Kidney (tissue), 14 donors: Measurements from ENCODE around the gene INO80. TPM values are rescaled to one million over a fixed set of nuclear protein-coding genes. Genes with fewer than 3 reads are reported as not detected.

Experiments
- DNase-seq, 5 donors: peaks; one replicate each; pipeline ENCODE4 v3.0.0-alpha.2; 2013 to 2020
- FAIRE-seq: peaks from 2 replicates; lab custom pipeline; 2012; peaks lifted over from hg19 to GRCh38; lab: Jason Lieb, UNC
- H3K27ac ChIP-seq, 2 donors: one replicate each; pipeline ENCODE4 v1.7.0; 2013; ENCODE audit warnings: low read depth in 2 of 2, low read length in 2 of 2, inconsistent platforms in 1 of 2
- H3K27me3 ChIP-seq: one replicate; pipeline ENCODE4 v1.7.1; 2013; ENCODE audit warnings: low read length, inconsistent platforms; ENCODE audit not compliant: control insufficient read depth, insufficient read depth
- H3K36me3 ChIP-seq, 3 donors: one replicate each; pipeline versions ENCODE4 v1.7.0 to v1.7.1; 2013; ENCODE audit warnings: low read length in 3 of 3, control low read depth in 1 of 3, inconsistent platforms in 1 of 3; ENCODE audit not compliant: insufficient read depth in 3 of 3, control insufficient read depth in 2 of 3
- H3K4me1 ChIP-seq, 3 donors: one replicate each; pipeline versions ENCODE4 v1.7.0 to v1.7.1; 2013; ENCODE audit warnings: low read length in 3 of 3, inconsistent platforms in 1 of 3, low read depth in 1 of 3; ENCODE audit not compliant: control insufficient read depth in 2 of 3, insufficient read depth in 2 of 3
- H3K4me3 ChIP-seq, 3 donors: one replicate each; pipeline versions ENCODE4 v1.7.0 to v1.8.1; 2013; ENCODE audit warnings: low read length in 3 of 3, control low read depth in 1 of 3, inconsistent platforms in 1 of 3
- H3K9ac ChIP-seq, 3 donors: one replicate each; pipeline versions ENCODE4 v1.7.0 to v1.7.1; 2013; ENCODE audit warnings: low read length in 3 of 3, control low read depth in 1 of 3, inconsistent platforms in 1 of 3
- H3K9me3 ChIP-seq, 3 donors: one replicate each; pipeline versions ENCODE4 v1.7.0 to v1.7.1; 2013; ENCODE audit warnings: low read length in 3 of 3, control low read depth in 1 of 3, inconsistent platforms in 1 of 3; ENCODE audit not compliant: control insufficient read depth in 2 of 3, insufficient read depth in 1 of 3
- CTCF ChIP-seq: IDR thresholded peaks from 3 replicates; pipeline ENCODE4 v1.5.1; 2012; ENCODE audit warnings: mild to moderate bottlenecking, moderate library complexity, borderline replicate concordance; ENCODE audit not compliant: insufficient read depth; ENCODE audit errors: extremely low read depth
- intact Hi-C: fragments of 100-400 bp; cut with DNase I; formaldehyde crosslinking; loops from one replicate; pipeline ENCODE4 v1.11.1; 2022
- polyA plus RNA-seq: library from polyadenylated mRNA; stranded (reverse); fragments of 350-450 nt; fragmentation: Illumina TruSeq; extraction: RNeasy Lipid Tissue Mini Kit (QIAGEN cat#74804); gene quantifications from one replicate; pipeline ENCODE4 v1.2.3, GENCODE V29; 2014; ENCODE audit warnings: low read depth, low replicate concordance; ENCODE audit not compliant: insufficient read depth
- total RNA-seq: library from RNA; stranded (reverse); fragmentation: NEBNext Ultra II Directional; extraction: Animal tissue kit (Norgen Biotek cat#: 25700); gene quantifications from one replicate; pipeline ENCODE4 v1.2.1, GENCODE V29; 2021
- donor health status: control.
- donor health status: control.
- donor health status: control.
- donor health status: control.
- donor health status: control.
- donor health status: DM: yes; HTN: yes; CAD: no.
- donor health status: Normal renal cell carcinoma (clear cell type).

Gene INO80
- total and polyA plus RNA-seq, 2 donors from 2014 or later: 6.0 to 27.3 TPM

DNA sequence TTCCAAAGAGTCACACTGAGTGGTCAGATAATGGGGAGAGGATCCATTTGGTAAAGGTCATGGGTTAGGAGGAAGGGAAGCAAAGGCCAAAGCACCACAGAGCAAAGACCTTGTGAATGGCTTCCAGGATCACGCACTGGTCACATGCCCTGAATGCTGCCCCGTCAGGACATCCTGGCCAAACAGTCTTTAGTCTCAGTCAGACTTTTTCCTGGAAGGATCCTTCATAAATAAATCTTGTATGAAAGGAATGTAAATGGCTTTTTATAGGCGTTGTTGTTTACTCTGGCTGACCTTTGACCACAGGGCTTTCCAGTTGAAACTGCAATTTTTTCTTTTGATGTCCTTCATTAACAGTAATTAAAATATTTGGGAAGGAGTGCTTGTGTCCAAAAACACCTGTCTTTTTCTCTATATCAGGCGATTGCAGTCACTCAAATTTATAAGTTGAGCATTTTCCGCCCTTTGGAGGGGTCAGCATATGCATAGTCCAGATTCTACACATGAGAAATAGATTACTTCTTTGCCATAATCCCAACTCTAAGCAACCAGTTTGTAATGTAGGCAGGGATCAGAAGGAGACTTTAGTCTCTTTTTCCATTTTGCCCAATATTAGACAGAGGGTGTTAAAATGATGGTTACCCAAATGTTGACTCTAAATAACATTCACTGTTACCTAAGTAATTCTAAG, 114.4 kb downstream of the INO80 start:
- DNase-seq (peak in 2 of 5 donors; percentile 29 to 40), FAIRE-seq (no peak)
- Histone ChIP-seq H3K9ac (no peak overlapping the region), H3K4me1 (peaks cover 0 to 6% (median 6%) of the 10 kb centered on the region in 3 donors), H3K4me3 (no peak overlapping the region), H3K9me3 (no peaks in the 10 kb centered on the region), H3K27ac (peak overlapping the region; percentile 14 to 23), H3K27me3 (no peaks in the 10 kb centered on the region), H3K36me3 (peaks cover 2 to 12% (median 5%) of the 10 kb centered on the region in 3 donors)
- intact Hi-C loops: no loop called here
- TF ChIP-seq CTCF: no peak

DNA sequence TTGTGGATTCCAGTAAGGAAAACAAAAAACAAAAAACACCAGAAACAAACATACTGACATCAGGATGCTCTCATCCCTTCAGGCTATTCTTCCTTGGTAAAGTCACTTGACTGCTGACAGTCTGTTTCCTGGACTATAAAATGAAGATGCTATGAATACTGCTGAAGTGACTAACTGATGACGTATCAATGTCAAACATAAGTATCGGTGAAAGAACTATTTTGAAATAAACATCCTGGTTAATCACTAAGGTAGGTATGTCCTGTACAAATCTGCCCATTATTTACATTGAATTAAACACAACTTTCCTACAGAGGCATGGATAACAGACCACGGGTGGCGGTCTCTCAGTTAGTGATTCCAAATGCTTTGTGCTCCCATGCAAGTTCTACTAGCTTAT, 116.9 kb downstream of the INO80 start:
- no peak overlapping the region for H3K27ac ChIP-seq
- DNase-seq: no peak
- intact Hi-C loops: no loop called here
- H3K4me1 ChIP-seq: peaks cover 0 to 6% (median 6%) of the 10 kb centered on the region in 3 donors
- H3K27me3 ChIP-seq: no peaks in the 10 kb centered on the region
- H3K9me3 ChIP-seq: no peaks in the 10 kb centered on the region
- H3K36me3 ChIP-seq: peaks cover 6 to 16% (median 7%) of the 10 kb centered on the region in 3 donors
- TF ChIP-seq CTCF: no peak
- no peak for FAIRE-seq
- no peak overlapping the region for H3K4me3 ChIP-seq
- no peak overlapping the region for H3K9ac ChIP-seq

DNA sequence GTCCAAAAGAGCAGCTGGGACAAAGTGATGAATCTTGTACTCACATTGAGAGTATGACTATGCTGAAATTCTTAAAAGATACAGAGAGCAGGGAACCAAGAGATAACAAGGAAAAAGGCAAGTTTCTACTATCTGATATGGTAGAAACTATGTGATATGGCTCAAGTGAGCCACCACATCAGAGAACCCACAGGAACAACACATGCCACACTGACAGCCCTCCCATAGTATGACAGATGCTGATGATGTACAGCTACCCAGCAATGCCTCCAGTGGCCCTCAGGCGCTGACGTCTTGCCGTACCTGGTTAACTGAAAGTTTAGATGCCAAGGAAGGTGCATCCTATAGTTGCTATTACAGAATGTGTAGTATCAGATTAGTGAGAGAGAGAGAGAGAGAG, 120.4 kb downstream of the INO80 start:
- FAIRE-seq (no peak), DNase-seq (no peak)
- H3K27me3 ChIP-seq: no peaks in the 10 kb centered on the region
- intact Hi-C loops: no loop called here
- H3K27ac ChIP-seq: no peak overlapping the region
- no peaks in the 10 kb centered on the region for H3K9me3 ChIP-seq
- no peak overlapping the region for H3K4me3 ChIP-seq
- TF ChIP-seq CTCF: no peak
- H3K36me3 ChIP-seq: peaks cover 4 to 16% (median 8%) of the 10 kb centered on the region in 3 donors
- peaks cover 0 to 2% (median 0%) of the 10 kb centered on the region in 3 donors for H3K4me1 ChIP-seq
- H3K9ac ChIP-seq: no peak overlapping the region
